Activated naive CD4-positive, alpha-beta T cell treated with anti-CD3 and anti-CD28 coated beads for 36 hours (primary cell): ENCODE measurements around the gene AFMID. TPM values are rescaled to one million over a fixed set of nuclear protein-coding genes. Genes with fewer than 3 reads are reported as not detected.
A peak's percentile ranks its signal among the peaks of the same experiment; 100 is the strongest.

Experiments used
- CTCF ChIA-PET: fragments of 350-600 bp; sonication (Branson Sonifier 250); formaldehyde crosslinking; loops from one replicate; lab custom pipeline; 2021; ENCODE audit warnings: antibody characterized with exemption; lab: Charles Lee
- DNase-seq: peaks from one replicate; pipeline ENCODE4 v3.0.0-alpha.2; 2020
- H3K27ac Mint-ChIP-seq: one replicate; pipeline ENCODE4 v1.8.0; 2021; ENCODE audit warnings: mild to moderate bottlenecking, mixed read lengths
- H3K27me3 Mint-ChIP-seq: one replicate; pipeline ENCODE4 v1.8.0; 2021; ENCODE audit warnings: low read depth, mixed read lengths
- H3K36me3 Mint-ChIP-seq: one replicate; pipeline ENCODE4 v1.8.0; 2021; ENCODE audit warnings: low read depth, mixed read lengths
- H3K4me1 Mint-ChIP-seq: one replicate; pipeline ENCODE4 v1.8.0; 2021; ENCODE audit warnings: low read depth, mixed read lengths
- H3K4me3 Mint-ChIP-seq: one replicate; pipeline ENCODE4 v1.8.0; 2021; ENCODE audit warnings: mild to moderate bottlenecking, moderate library complexity, mixed read lengths
- H3K9me3 Mint-ChIP-seq: one replicate; pipeline ENCODE4 v1.8.0; 2021; ENCODE audit warnings: mixed read lengths
- intact Hi-C: fragments of 100-400 bp; cut with micrococcal nuclease; formaldehyde crosslinking; loops from one replicate; pipeline ENCODE4 v1.15.1; 2023
- total RNA-seq, 2 experiments: library from RNA; stranded (reverse); gene quantifications; one replicate each; pipeline ENCODE4 v1.2.3, GENCODE V29; 2021

Gene AFMID
- total RNA-seq, 2 experiments from 2014 or later: 13.6 to 13.7 TPM

DNA sequence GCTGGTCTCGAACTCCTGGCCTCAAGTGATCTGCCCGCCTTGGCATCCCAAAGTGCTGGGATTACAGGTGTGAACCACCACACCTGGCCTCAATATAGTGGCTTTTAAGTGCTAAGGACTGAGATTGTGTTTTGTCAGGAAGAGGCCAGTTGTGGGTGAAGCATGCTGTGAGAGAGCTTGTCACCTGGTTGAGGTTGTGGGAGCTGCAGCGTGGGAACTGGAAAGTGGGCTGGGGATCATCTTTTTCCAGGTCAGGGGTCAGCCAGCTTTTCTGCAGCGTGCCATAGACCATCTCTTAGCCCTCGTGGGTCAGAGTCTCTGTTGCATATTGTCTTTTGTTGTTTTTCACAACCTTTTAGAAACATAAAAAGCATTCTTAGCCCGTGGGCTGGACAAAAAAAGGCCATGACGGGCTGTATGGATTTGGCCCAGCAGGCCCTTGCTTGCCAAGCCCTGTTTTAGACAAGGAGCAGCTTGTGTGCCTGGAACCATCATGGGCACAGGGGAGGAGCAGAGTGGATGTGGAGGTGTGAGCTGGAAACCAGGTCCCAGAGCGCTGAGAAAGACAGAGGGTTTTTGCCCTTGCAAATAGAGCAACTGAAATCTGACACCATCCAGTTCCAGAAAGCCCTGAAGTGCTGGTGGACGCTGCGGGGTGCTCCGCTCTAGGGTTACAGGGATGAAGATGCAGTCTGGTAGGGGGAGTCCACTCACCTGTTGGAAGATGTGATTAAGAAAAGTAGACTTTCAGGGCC, 32.4 kb downstream of the AFMID start:
- CTCF ChIA-PET: no interaction called here
- Mint-ChIP-seq H3K4me3 (no peak overlapping the region), H3K27me3 (no peaks in the 10 kb centered on the region), H3K9me3 (no peaks in the 10 kb centered on the region), H3K27ac (no peak overlapping the region), H3K36me3 (peaks cover 55% of the 10 kb centered on the region), H3K4me1 (peaks cover 6% of the 10 kb centered on the region)
- intact Hi-C loops: no loop called here
- no peak for DNase-seq

DNA sequence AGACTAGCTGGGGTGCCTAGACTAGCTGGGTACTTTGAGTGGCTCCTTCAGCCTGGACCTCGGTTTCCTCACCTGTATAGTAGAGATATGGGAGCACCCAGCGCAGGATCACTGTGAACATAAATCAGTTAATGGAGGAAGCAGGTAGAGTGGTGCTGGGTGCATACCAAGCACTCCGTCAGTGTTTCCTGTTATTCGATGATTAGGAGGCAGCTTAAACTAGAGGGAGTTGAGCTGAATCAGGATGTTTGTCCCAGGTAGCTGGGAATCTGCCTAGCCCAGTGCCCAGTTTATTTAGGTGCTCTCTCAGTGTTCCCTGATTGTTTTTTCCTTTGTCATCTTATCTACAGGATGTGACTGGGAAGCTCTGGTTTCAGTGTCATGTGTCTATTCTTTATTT, 35.9 kb downstream of the AFMID start:
- Mint-ChIP-seq H3K27ac (no peak overlapping the region), H3K4me3 (no peak overlapping the region), H3K36me3 (peaks cover 42% of the 10 kb centered on the region), H3K9me3 (no peaks in the 10 kb centered on the region), H3K4me1 (peaks cover 6% of the 10 kb centered on the region), H3K27me3 (peaks cover 3% of the 10 kb centered on the region)
- DNase-seq: no peak
- CTCF ChIA-PET: interaction anchor here (1.3 to 2.1 kb wide), 3 partner anchors 26 to 209 kb away, joined by 3 to 5 read pairs (median 5); no protein-coding TSS in a partner anchor
- intact Hi-C loops: no loop called here

DNA sequence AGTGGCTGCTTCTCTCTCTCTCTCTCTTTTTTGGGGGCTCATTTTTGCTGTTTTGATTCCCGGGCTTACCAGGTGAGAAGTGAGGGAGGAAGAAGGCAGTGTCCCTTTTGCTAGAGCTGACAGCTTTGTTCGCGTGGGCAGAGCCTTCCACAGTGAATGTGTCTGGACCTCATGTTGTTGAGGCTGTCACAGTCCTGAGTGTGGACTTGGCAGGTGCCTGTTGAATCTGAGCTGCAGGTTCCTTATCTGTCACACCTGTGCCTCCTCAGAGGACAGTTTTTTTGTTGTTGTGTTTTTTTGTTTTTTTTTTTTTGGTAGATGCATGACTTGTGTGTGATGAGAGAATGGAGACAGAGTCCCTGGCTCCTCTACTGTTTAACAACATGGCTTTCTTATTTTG, 36.6 kb downstream of the AFMID start:
- peaks cover 39% of the 10 kb centered on the region for H3K36me3 Mint-ChIP-seq
- intact Hi-C loops: no loop called here

DNA sequence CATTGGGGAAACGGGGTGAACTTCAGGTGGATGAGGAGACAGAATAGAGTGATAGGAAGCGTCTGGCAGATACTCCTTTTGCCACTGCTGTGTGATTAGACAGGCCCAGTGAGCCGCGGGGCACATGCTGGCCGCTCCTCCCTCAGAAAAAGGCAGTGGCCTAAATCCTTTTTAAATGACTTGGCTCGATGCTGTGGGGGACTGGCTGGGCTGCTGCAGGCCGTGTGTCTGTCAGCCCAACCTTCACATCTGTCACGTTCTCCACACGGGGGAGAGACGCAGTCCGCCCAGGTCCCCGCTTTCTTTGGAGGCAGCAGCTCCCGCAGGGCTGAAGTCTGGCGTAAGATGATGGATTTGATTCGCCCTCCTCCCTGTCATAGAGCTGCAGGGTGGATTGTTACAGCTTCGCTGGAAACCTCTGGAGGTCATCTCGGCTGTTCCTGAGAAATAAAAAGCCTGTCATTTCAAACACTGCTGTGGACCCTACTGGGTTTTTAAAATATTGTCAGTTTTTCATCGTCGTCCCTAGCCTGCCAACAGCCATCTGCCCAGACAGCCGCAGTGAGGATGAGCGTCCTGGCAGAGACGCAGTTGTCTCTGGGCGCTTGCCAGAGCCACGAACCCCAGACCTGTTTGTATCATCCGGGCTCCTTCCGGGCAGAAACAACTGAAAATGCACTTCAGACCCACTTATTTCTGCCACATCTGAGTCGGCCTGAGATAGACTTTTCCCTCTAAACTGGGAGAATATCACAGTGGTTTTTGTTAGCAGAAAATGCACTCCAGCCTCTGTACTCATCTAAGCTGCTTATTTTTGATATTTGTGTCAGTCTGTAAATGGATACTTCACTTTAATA, 37.3 kb downstream of the AFMID start:
- no peak overlapping the region for H3K27ac Mint-ChIP-seq
- H3K4me3 Mint-ChIP-seq: no peak overlapping the region
- H3K36me3 Mint-ChIP-seq: peaks cover 33% of the 10 kb centered on the region
- H3K4me1 Mint-ChIP-seq: peaks cover 6% of the 10 kb centered on the region
- intact Hi-C loops: no loop called here
- no peaks in the 10 kb centered on the region for H3K9me3 Mint-ChIP-seq
- no peak for DNase-seq
- peaks cover 3% of the 10 kb centered on the region for H3K27me3 Mint-ChIP-seq
- CTCF ChIA-PET: interaction anchor here (0.6 to 1.1 kb wide), 2 partner anchors 26 to 58 kb away, joined by 3 to 7 read pairs; no protein-coding TSS in a partner anchor

More for the DNA sequence above, 36.6 kb downstream of the AFMID start:
- no peak for DNase-seq
- Mint-ChIP-seq H3K27me3 (peaks cover 3% of the 10 kb centered on the region), H3K4me1 (peaks cover 6% of the 10 kb centered on the region), H3K9me3 (no peaks in the 10 kb centered on the region), H3K27ac (no peak overlapping the region), H3K4me3 (no peak overlapping the region)
- CTCF ChIA-PET: interaction anchor here (0.6 to 2.1 kb wide), 5 partner anchors 25 to 210 kb away, joined by 3 to 7 read pairs (median 5); no protein-coding TSS in a partner anchor

DNA sequence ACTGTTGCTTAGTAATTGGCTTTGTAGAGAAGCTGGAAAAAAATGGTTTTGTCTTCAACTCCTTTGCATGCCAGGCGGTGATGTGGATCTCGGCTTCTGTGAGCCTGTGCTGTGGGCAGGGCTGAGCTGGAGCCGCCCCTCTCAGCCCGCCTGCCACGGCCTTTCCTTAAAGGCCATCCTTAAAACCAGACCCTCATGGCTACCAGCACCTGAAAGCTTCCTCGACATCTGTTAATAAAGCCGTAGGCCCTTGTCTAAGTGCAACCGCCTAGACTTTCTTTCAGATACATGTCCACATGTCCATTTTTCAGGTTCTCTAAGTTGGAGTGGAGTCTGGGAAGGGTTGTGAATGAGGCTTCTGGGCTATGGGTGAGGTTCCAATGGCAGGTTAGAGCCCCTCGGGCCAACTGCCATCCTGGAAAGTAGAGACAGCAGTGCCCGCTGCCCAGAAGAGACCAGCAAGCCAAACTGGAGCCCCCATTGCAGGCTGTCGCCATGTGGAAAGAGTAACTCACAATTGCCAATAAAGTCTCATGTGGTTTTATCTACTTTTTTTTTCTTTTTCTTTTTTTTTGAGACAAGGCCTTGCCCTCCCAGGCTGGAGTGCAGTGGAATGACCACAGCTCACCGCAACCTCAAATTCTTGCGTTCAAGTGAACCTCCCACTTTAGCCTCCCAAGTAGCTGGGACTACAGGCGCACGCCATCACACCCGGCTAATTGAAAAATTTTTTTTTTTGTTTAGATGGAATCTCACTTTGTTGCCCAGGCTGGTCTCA, 38.1 kb downstream of the AFMID start:
- Mint-ChIP-seq H3K4me3 (no peak overlapping the region), H3K36me3 (peaks cover 28% of the 10 kb centered on the region), H3K27ac (no peak overlapping the region), H3K9me3 (no peaks in the 10 kb centered on the region), H3K27me3 (peaks cover 3% of the 10 kb centered on the region), H3K4me1 (peaks cover 6% of the 10 kb centered on the region)
- DNase-seq: no peak
- intact Hi-C loops: no loop called here
- CTCF ChIA-PET: interaction anchor here (1.1 to 1.2 kb wide), 2 partner anchors 26 kb away, joined by 4 to 7 read pairs; no protein-coding TSS in a partner anchor

DNA sequence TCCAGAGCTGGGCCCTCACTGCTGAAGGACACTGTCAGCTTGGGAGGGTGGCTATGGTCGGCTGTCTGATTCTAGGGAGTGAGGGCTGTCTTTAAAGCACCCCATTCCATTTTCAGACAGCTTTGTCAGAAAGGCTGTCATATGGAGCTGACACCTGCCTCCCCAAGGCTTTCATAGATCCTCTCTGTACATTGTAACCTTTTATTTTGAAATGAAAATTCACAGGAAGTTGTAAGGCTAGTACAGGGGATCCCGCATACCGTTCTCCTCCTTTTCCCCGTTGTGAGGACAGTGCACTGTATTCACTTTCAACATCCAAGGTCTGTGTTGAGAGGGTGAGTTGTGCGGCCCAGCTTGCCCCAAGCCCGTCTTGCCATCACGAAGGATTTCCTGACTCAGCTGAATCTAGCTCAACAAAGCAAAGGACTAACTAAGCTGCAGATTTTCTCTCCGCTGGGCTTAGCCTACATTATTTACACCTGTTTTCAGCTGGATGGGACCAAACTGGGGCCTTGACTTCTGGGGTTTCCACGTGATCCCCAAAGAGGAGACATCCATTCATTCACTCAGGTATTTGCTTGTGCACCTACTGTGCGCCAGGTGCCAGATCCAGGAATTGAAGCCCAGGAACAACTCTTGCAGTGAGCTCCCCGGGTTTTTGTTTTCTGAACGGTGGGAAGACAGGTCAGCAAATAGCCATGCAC, 39.0 kb downstream of the AFMID start:
- H3K4me1 Mint-ChIP-seq: peaks cover 10% of the 10 kb centered on the region
- CTCF ChIA-PET: interaction anchor here (1.2 kb wide), 1 partner anchor 25 kb away, joined by 4 read pairs; no protein-coding TSS in a partner anchor
- peaks cover 24% of the 10 kb centered on the region for H3K36me3 Mint-ChIP-seq
- no peak overlapping the region for H3K27ac Mint-ChIP-seq
- no peak for DNase-seq
- H3K4me3 Mint-ChIP-seq: no peak overlapping the region
- peaks cover 12% of the 10 kb centered on the region for H3K27me3 Mint-ChIP-seq
- intact Hi-C loops: no loop called here
- H3K9me3 Mint-ChIP-seq: no peaks in the 10 kb centered on the region

DNA sequence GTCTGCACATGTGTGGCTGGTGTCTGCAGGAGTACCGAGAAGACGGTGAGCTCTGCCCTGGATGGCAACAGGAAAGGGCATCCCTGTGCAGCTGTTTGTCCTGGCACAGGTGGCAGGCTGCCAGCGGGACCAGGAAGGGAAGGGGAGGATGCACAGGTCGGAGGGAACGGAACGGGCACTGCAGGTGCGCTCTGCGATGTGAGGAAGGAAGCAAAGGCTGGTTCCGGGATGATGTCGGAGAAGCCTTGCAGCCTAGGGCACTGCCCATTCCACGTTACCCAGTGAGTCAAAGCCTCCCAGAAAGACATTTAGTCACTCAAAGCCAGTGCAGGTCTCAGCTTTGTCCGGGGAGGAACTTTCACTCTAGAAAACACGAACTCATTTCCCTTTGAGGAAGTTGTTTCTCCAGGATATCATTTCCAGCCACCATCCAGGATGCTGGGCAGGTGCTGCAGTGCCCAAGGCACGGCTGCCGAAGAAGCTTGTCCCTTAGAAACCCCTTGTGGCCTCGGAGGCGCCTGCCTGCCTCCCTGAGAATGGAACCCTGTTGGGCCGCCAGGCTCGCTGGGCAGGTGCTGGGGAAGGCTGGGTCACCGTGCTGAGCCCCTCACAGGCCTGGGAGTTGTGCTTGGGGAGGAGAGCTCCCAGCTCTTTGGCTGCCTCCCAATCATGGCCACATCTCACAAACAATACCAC, 39.7 kb downstream of the AFMID start:
- intact Hi-C loops: no loop called here
- H3K4me3 Mint-ChIP-seq: no peak overlapping the region
- DNase-seq: peak; percentile 34
- H3K27me3 Mint-ChIP-seq: peaks cover 16% of the 10 kb centered on the region
- H3K36me3 Mint-ChIP-seq: peaks cover 21% of the 10 kb centered on the region
- H3K9me3 Mint-ChIP-seq: no peaks in the 10 kb centered on the region
- peaks cover 10% of the 10 kb centered on the region for H3K4me1 Mint-ChIP-seq
- CTCF ChIA-PET: interaction anchor here (0.9 kb wide), 1 partner anchor 24 kb away, joined by 3 read pairs; no protein-coding TSS in a partner anchor
- no peak overlapping the region for H3K27ac Mint-ChIP-seq

DNA sequence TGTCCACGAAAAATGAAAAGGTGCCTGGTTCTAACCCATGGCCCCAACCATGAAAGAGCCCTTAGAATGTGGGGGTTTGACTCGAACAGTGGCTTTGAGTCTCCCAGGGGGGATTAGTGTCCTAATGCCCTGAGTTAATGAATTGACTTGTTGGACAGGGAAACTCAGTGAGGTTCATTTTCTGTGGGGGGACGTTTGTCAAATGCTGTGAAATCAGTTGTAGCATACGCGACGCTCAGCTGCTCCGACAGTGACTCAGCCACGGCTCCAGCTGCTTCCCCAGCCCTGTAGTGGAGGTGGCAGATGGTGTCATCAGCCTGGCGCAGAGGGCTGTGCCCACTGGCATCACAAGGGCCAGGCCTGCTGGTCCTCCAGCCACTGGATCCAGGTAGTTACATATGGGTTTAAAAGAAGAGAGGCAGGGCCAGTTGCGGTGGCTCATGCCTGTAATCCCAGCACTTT, 40.3 kb downstream of the AFMID start:
- H3K27ac Mint-ChIP-seq: no peak overlapping the region
- CTCF ChIA-PET: interaction anchor here (0.9 kb wide), 1 partner anchor 24 kb away, joined by 3 read pairs; no protein-coding TSS in a partner anchor

DNA sequence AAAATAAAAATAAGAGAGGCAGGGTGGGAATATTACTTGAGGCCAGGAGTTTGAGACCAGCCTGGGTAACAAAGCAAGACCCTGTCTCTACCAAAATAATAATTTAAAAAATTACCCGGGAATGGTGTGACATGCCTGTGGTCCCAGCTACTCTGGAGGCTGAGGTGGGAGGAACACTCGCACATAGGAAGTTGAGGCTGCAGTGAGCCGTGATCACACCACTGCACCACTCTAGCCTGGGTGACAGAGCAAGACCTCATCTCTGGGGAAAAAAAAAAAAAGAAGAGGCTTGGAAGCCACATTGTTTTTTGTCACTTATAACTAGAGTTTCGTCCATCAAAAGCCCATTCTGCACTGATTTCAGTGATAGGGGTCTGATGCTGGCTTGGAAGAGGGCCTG, 41.0 kb downstream of the AFMID start:
- H3K4me3 Mint-ChIP-seq: no peak overlapping the region
- intact Hi-C loops: no loop called here
- H3K4me1 Mint-ChIP-seq: peaks cover 13% of the 10 kb centered on the region
- peaks cover 26% of the 10 kb centered on the region for H3K27me3 Mint-ChIP-seq
- no peak for DNase-seq
- CTCF ChIA-PET: interaction anchor here (0.6 kb wide), 1 partner anchor 27 kb away, joined by 3 read pairs; no protein-coding TSS in a partner anchor
- H3K27ac Mint-ChIP-seq: no peak overlapping the region
- peaks cover 18% of the 10 kb centered on the region for H3K36me3 Mint-ChIP-seq
- no peaks in the 10 kb centered on the region for H3K9me3 Mint-ChIP-seq

More for the DNA sequence above, 40.3 kb downstream of the AFMID start:
- H3K9me3 Mint-ChIP-seq: no peaks in the 10 kb centered on the region
- H3K36me3 Mint-ChIP-seq: peaks cover 21% of the 10 kb centered on the region
- peaks cover 22% of the 10 kb centered on the region for H3K27me3 Mint-ChIP-seq
- intact Hi-C loops: no loop called here
- DNase-seq: no peak
- peaks cover 13% of the 10 kb centered on the region for H3K4me1 Mint-ChIP-seq
- H3K4me3 Mint-ChIP-seq: no peak overlapping the region

DNA sequence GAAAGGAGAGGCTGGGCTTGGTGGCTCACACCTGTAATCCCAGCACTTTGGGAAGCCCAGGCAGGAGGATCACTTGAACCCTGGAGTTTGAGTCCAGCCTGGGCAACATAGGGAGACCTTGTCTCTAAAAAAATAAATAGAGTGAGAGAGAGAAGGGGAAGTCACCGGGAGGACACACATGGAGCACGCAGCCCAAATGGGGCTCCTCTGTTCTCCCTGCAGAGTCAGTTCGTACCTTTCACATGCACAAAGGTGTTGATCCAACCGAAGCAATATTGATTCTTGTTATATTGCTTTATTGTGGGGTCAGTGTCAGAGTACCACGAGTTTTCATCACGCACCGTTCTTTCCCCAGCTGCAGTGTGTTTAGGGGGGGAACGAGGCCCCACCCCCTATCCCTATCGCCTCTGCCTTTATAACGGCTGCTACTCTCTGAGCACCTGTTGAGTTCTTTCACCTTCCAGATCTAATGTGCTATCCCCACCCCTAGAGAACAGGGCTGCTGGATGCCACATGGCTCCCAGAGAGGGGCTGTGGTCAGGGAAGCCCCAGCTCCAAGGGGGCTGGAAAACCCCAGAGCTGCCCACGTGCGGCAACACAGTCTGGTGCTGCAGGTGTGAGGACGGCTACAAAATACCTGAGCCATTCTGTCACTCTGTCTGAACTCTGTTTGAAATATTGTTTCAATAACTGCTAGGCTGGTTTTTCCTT, 43.2 kb downstream of the AFMID start:
- Mint-ChIP-seq H3K4me1 (peaks cover 13% of the 10 kb centered on the region), H3K27ac (no peak overlapping the region), H3K4me3 (no peak overlapping the region), H3K27me3 (peaks cover 26% of the 10 kb centered on the region), H3K36me3 (no peaks in the 10 kb centered on the region), H3K9me3 (no peaks in the 10 kb centered on the region)
- intact Hi-C loops: no loop called here
- CTCF ChIA-PET: interaction anchor here (0.9 kb wide), 1 partner anchor 21 kb away, joined by 4 read pairs; no protein-coding TSS in a partner anchor
- no peak for DNase-seq
